Measurements from ENCODE around the gene PPP1R26. TPM values are rescaled to one million over a fixed set of nuclear protein-coding genes. Genes with fewer than 3 reads are reported as not detected.

The PPP1R26 gene
- total RNA-seq, 1 experiment from 2014 or later = 32.0 TPM

DNA sequence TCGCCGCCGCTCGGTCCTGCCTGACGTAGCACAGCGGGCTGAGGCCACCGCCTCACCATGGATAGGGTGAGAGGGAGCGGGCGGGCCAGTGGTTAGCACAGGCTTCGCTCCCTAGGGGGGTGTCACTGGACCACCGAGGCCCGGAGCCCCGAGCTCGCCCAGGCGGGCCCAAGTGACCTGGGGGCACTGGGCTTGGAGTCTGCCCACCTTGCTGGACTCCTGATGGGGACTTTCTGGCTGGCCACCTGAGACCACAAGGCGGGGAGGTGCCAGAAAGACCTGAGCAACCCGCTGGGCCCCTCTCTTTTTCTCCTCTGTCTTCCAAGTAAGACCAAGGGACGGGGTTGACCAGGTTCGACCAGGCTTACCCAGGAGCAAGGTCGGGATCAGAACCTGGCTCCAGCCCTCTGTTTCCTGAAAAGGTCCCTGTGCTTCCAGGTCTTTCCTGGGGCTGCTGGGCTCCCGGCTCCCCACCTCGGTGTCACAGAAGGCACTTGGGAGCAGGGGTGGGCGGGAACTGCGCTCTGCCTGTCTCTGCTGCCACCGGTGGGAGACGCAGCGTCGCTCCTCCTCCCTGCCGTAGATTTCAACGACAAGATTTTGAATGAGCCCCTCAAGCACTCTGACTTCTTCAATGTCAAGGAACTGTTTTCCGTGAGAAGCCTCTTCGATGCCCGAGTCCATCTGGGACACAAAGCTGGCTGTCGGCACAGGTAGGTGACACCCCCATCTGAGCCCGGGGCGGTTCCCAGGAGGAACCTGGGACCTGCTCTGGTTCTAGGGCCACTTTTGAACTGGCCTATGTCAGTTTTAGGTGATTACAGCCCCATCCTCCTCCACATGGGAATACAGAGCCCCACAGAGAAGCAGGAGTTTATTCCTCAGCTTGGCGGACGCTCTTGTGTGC, 21.9 kb downstream of the PPP1R26 start:
- TSS peak; percentile 44 for BruUV-seq (replicated peaks)
- ATAC-seq = peak; percentile 71
- RAD21 ChIA-PET (ENCODE audit: low non-redundant PET in 1 of 2, low total read pairs in 2 of 2, uncharacterized antibody in 2 of 2, unreplicated experiment in 2 of 2) = no interaction called here

DNA sequence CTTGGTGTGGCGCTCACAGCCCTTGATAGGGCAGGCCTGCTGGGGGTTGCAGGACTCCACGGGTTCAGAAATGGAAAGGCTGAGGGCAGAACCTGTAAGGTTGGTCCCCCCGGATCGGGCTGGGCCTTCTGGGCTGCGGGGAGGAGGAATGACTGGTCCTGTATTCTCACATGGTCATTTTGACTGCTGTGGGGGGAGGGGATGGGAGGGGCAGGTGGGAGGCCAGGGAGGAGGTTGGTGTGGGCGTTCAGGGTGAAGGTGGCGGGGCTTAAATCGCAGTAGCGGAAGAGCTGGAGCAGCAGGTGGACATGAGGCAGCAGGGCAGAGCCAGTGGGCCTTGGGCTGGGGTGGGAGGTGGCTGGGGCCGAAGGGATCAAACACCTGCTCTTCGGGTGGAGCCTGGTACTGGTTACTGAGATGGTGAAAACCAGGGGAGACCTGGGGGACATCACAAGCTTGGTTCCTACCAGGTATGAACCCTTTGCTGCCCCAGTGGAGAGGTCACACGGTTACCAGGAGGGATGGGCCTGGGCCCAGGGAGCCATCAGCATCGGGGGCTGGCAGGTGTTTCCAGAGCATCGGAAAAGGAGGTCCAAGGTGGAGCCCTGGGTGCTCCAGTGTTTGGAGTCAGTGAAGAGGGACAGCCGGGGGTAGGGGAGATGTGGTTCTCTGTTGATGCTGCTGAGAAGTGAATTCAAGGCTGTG, 22.7 kb downstream of the PPP1R26 start:
- Histone ChIP-seq H2AFZ (ENCODE audit: low read depth, low read length, poor library complexity, severe bottlenecking) (no peak overlapping the region), H3K27me3 (ENCODE audit: insufficient read depth, low read length) (no peaks in the 10 kb centered on the region), H3K9me2 (ENCODE audit: insufficient read depth) (no peaks in the 10 kb centered on the region), H3K79me2 (ENCODE audit: insufficient read depth, low read length) (peaks cover 40% of the 10 kb centered on the region), H3K4me3 (replicated peaks in 1 of 2; ENCODE audit: low read depth in 1 of 2, low read length in 2 of 2) (peak overlapping the region; percentile 78 to 79), H3K27ac (ENCODE audit: low read depth, low read length) (peak overlapping the region; percentile 73; the same call in 1 of the 2 replicates), H3K9ac (ENCODE audit: low read length) (peak overlapping the region; percentile 98), H3K9me3 (ENCODE audit: control insufficient read depth in 1 of 2, insufficient read depth in 1 of 2, low read depth in 1 of 2, low read length in 2 of 2) (no peaks in the 10 kb centered on the region), H3K36me3 (ENCODE audit: control insufficient read depth in 1 of 2, insufficient read depth in 2 of 2, low read length in 2 of 2) (peaks cover 11 to 39% of the 10 kb centered on the region in 2 experiments), H4K20me1 (ENCODE audit: insufficient read depth) (peaks cover 4% of the 10 kb centered on the region; the same call in 1 of the 2 replicates), H3K4me2 (ENCODE audit: low read length) (peak overlapping the region; percentile 95), H3K4me1 (ENCODE audit: control insufficient read depth in 1 of 2, insufficient read depth in 2 of 2, low read length in 2 of 2) (peaks cover 4 to 30% of the 10 kb centered on the region in 2 experiments; a peak in 3 of 4 replicates)
- no peak for DNase-seq (ENCODE audit: low read depth, low spot score)
- POLR2A ChIA-PET = no interaction called here
- RAD21 ChIA-PET (ENCODE audit: low non-redundant PET in 1 of 2, low total read pairs in 2 of 2, uncharacterized antibody in 2 of 2, unreplicated experiment in 2 of 2) = no interaction called here
- ATAC-seq = no peak
- intact Hi-C loops (cut with micrococcal nuclease) = no loop called here
- CTCF ChIA-PET = no interaction called here
- BruUV-seq (replicated peaks) = no TSS peak
- TF ChIP-seq JUND (IDR thresholded peaks at IDR 0.05) = no peak
- no peak for TF ChIP-seq EGR1 (IDR thresholded peaks at IDR 0.05; ENCODE audit: low read depth)
- TF ChIP-seq FOSL1 (IDR thresholded peaks at IDR 0.05; ENCODE audit: low read depth) = no peak
- TF ChIP-seq, protein P1, sequence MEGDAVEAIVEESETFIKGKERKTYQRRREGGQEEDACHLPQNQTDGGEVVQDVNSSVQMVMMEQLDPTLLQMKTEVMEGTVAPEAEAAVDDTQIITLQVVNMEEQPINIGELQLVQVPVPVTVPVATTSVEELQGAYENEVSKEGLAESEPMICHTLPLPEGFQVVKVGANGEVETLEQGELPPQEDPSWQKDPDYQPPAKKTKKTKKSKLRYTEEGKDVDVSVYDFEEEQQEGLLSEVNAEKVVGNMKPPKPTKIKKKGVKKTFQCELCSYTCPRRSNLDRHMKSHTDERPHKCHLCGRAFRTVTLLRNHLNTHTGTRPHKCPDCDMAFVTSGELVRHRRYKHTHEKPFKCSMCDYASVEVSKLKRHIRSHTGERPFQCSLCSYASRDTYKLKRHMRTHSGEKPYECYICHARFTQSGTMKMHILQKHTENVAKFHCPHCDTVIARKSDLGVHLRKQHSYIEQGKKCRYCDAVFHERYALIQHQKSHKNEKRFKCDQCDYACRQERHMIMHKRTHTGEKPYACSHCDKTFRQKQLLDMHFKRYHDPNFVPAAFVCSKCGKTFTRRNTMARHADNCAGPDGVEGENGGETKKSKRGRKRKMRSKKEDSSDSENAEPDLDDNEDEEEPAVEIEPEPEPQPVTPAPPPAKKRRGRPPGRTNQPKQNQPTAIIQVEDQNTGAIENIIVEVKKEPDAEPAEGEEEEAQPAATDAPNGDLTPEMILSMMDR (IDR thresholded peaks at IDR 0.05 in 2 of 3, conservative IDR thresholded peaks at IDR 0.05 in 1 of 3; ENCODE audit: borderline replicate concordance in 1 of 3, insufficient read depth in 1 of 3, low read depth in 2 of 3, low read length in 2 of 3) = no peak
- TF ChIP-seq POLR2A (IDR thresholded peaks at IDR 0.05; ENCODE audit: borderline replicate concordance, extremely low read depth, insufficient read depth, insufficient read length) = no peak
- TF ChIP-seq, protein P2, sequence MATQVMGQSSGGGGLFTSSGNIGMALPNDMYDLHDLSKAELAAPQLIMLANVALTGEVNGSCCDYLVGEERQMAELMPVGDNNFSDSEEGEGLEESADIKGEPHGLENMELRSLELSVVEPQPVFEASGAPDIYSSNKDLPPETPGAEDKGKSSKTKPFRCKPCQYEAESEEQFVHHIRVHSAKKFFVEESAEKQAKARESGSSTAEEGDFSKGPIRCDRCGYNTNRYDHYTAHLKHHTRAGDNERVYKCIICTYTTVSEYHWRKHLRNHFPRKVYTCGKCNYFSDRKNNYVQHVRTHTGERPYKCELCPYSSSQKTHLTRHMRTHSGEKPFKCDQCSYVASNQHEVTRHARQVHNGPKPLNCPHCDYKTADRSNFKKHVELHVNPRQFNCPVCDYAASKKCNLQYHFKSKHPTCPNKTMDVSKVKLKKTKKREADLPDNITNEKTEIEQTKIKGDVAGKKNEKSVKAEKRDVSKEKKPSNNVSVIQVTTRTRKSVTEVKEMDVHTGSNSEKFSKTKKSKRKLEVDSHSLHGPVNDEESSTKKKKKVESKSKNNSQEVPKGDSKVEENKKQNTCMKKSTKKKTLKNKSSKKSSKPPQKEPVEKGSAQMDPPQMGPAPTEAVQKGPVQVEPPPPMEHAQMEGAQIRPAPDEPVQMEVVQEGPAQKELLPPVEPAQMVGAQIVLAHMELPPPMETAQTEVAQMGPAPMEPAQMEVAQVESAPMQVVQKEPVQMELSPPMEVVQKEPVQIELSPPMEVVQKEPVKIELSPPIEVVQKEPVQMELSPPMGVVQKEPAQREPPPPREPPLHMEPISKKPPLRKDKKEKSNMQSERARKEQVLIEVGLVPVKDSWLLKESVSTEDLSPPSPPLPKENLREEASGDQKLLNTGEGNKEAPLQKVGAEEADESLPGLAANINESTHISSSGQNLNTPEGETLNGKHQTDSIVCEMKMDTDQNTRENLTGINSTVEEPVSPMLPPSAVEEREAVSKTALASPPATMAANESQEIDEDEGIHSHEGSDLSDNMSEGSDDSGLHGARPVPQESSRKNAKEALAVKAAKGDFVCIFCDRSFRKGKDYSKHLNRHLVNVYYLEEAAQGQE (IDR thresholded peaks at IDR 0.05; ENCODE audit: low read depth) = no peak
- no peak for TF ChIP-seq TCF7L2 (IDR thresholded peaks at IDR 0.05; ENCODE audit: borderline replicate concordance, extremely low read depth, insufficient read depth, insufficient read length)
- TF ChIP-seq ZNF274 (IDR thresholded peaks at IDR 0.05; ENCODE audit: low read depth, low read length) = no peak
- no peak for TF ChIP-seq SIN3A (IDR thresholded peaks at IDR 0.05; ENCODE audit: low read depth)
- no peak for TF ChIP-seq EZH2 (IDR thresholded peaks at IDR 0.05)
- TF ChIP-seq ZFX (IDR thresholded peaks at IDR 0.05) = no peak

More for the DNA sequence above, 21.9 kb downstream of the PPP1R26 start:
- Histone ChIP-seq H3K27me3 (ENCODE audit: insufficient read depth, low read length) (no peaks in the 10 kb centered on the region), H3K79me2 (ENCODE audit: insufficient read depth, low read length) (peaks cover 40% of the 10 kb centered on the region), H3K27ac (ENCODE audit: low read depth, low read length) (peak overlapping the region; percentile 73), H3K4me3 (replicated peaks in 1 of 2; ENCODE audit: low read depth in 1 of 2, low read length in 2 of 2) (peak overlapping the region; percentile 78 to 79), H4K20me1 (ENCODE audit: insufficient read depth) (peaks cover 4% of the 10 kb centered on the region; the same call in 1 of the 2 replicates), H3K9me3 (ENCODE audit: control insufficient read depth in 1 of 2, insufficient read depth in 1 of 2, low read depth in 1 of 2, low read length in 2 of 2) (no peaks in the 10 kb centered on the region), H3K4me2 (ENCODE audit: low read length) (peak overlapping the region; percentile 95), H3K9me2 (ENCODE audit: insufficient read depth) (no peaks in the 10 kb centered on the region), H3K9ac (ENCODE audit: low read length) (peak overlapping the region; percentile 98), H2AFZ (ENCODE audit: low read depth, low read length, poor library complexity, severe bottlenecking) (no peak overlapping the region), H3K36me3 (ENCODE audit: control insufficient read depth in 1 of 2, insufficient read depth in 2 of 2, low read length in 2 of 2) (peaks cover 11 to 39% of the 10 kb centered on the region in 2 experiments), H3K4me1 (ENCODE audit: control insufficient read depth in 1 of 2, insufficient read depth in 2 of 2, low read length in 2 of 2) (peaks cover 4 to 32% of the 10 kb centered on the region in 2 experiments; a peak in 3 of 4 replicates)
- POLR2A ChIA-PET = no interaction called here
- CTCF ChIA-PET = no interaction called here
- no peak for DNase-seq (ENCODE audit: low read depth, low spot score)
- intact Hi-C loops (cut with micrococcal nuclease) = no loop called here
- TF ChIP-seq POLR2AphosphoS5 (IDR thresholded peaks at IDR 0.05; ENCODE audit: low read depth, low read length) (0 out of 2 replicates have a peak, but pooled peaks have one; percentile 36), POLR2A (IDR thresholded peaks at IDR 0.05; ENCODE audit: borderline replicate concordance, extremely low read depth, insufficient read depth, insufficient read length) (no peak)

Data from HCT116 (cell line).